Measurements from ENCODE around the gene SLC17A2.

The SLC17A2 gene

DNA sequence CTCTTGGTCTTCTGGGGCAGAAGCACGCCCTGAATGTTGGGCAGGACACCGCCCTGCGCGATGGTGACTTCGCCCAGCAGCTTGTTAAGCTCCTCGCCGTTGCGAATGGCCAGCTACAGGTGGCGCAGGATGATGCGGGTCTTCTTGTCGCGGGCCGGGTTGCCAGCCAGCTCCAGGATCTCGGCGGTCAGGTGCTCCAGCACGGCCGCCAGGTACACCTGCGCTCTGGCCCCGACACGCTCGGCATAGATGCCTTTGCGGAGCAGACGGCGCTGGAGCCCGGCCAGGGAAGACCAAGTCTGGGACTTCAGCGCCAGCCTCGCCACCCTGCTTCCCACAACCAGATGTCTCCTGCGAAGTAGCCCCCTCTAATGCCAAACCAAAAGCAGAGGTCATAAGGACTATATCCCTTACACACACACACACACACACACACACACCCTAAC is 48.4 kb downstream of the SLC17A2 start:
- DNase-seq: peak in 2 of 3 donors; percentile 28 to 29

DNA sequence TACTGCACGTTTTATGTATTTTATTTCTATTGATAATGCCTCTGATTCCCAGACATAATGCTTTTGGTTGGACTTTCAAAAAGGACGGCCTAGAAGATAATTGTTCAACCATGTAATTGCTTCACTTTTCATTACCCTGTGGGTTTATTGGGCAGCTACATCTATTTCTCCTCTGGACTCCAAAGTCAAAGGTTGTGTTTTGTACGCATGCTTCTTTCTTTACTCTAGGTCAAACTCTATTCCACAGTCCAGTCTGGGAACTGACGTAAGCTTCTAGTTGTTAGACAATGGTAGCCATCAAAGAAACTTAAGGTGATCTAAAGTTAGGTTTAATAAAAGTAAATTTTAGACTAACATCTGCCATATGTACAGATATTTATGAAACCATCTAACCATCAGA is 49.9 kb downstream of the SLC17A2 start:
- DNase-seq: no peak

DNA sequence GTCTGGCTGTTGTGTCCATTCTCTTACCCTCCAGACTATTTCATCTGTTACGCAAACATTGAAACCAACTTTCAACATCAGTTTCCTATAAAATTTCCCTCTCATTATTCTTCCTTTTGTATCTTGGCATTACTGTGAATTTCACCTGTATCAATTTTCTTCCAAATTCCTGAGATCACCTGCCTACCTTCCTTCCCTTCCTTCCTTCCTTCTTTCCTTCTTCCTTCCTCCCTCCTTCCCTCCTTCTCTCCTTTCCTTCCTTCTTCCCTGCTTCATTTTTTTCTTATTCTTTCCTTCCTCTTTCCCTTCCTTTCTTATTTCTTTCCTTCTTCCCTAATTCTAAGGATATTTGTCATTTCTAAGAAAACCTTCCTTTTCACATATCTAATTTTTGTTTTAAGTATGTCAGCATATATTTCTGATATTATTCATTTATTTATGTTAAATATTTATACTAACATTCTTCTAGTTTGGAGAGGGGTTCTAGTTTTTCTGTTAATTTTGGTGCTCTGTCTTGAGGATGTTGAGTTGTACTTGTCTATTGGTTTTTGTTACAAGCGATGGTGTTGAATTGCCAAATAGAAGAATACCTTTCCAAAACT is 51.7 kb downstream of the SLC17A2 start:
- DNase-seq: no peak

DNA sequence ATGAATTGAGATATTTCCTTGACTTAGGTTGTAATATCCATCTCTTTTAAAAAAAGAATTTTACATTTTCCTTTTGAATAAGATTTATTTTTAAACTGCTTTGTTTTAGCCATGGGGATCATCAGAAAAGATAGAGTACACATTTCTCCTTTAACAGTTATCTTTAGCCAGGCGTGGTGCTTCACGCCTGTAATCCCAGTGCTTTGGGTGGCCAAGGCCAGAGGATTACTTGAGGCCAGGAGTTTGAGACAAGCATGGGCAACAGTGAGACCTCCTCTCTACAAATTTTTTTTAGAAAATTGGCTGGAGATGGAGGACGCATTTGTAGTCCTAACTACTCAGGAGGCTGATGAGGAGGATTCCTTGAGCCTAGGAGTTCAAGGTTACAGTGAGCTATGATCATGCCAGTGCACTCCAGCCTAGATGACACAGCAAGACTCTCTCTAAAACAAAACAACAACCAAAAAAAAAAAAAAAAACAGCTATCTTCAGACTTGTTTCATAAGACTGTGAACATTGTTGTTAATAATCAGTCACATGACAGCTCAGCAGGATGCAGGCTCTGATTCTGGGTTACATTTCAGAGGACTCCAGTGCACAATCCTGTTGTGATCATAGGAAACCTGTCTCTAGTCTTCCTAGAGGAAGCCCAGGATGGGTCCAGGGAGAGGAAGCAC is 54.4 kb downstream of the SLC17A2 start:
- DNase-seq: no peak

DNA sequence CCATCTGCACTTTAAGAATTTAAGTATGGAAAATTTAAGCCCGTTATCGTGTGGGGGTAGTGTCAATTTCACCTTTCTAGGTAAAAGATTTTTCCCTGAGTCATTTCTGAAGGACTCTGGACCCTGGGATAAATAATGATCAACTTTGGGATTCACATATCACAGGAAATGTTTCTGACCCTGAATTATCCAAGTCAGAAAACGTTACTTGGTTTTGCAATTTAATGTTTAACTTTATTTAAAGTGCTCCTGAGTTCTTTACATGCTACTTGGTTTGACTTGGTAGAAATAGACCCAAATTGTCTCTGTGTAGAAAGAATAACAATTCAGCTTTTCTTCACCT is 55.0 kb downstream of the SLC17A2 start:
- DNase-seq: no peak

DNA sequence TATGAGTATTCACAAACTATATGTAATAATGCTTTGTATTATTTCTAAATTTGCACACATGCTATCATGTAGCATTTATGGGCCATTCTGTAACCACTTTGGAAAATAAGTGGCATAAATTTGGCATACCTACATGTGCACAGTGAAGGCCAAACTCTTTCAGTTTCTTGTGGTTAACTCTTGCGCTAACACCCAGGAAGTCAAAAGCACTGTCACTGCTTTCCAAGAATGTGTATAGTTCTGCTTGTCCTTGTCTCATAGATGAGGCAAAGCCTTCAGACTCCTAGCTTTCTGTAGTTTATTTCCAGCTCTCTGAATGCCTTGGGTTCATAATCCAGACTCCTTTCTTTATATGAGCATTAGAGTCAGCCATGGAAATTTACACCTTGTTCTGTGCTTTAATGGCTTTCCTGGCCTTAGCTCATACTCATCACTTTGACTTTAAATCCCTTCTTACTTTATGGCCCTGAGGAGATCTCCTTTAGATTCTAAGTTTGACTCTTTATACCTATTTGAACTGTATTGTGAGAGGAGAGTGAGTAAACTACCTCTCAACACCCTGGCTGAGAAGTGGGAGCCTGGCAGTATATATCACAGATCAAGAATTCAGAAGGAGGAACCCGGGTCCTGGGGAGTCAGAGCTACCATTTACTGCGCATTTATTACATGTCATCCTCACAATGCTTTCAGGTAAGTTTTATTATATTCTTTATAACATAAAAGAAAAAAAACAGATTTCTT is 55.5 kb downstream of the SLC17A2 start:
- peak in 2 of 3 donors; percentile 15 to 42 for DNase-seq

DNA sequence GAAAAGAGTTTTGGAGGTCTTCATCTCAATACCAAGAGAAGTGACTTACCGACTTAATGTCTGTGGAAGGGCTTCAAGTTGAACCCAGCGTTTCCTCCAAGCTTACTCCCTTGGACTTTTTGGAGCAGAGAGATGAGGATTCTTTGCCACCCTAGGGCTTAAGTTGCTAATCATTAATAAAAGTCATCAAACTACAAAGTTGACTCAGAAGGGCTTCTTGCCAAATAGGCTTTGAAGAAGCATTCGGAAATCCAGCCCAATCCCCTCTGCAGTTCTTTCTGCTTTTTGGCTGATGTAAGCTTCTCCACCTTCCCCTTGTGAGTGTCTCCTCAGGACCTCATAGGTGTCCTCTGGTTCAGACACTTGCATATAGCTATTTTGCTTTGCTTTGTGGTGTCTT is 56.4 kb downstream of the SLC17A2 start, which contains the start of gene SLC17A3:
SLC17A3 (minus strand) TSS at position 126 of the 400 bp plus-strand sequence. CDS start 5,856 bp downstream, outside the sequence.
- DNase-seq: no peak

DNA sequence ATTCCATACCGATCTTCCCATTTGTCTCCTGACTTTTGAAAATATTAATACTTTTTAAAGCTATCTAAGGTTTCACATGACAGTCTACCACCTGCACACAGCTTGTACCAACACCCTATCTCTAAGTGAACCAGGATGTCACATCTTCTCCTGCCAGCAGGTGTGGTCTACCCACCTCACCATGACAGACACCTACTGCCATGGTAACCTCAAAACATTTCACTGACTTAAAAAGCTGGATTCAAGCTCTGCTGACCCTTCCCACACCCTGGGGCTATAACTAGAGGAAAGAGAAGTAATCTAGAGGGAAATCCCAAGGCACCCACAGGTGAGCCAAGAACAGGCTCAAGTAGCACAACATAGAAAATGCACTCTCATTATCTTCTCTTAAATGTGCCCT is 57.7 kb downstream of the SLC17A2 start:
- DNase-seq: no peak

DNA sequence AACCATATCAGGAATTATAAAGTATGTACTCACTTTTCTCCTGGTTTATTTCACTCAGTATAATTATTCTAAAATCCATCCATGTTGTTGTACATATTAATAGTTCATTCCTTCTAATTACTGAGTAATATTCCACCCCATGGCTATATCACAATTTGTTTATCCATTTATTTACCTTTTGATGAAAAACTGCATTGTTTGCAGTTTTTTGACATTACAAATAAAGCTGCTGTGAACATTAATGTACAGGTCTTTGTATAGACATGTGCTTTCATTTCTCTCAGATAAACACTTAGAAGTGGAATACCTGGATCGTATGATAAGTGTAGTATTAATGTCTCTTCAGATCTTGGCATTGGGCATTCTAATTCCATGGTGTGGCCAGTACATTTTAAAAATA is 60.7 kb downstream of the SLC17A2 start:
- DNase-seq: no peak

DNA sequence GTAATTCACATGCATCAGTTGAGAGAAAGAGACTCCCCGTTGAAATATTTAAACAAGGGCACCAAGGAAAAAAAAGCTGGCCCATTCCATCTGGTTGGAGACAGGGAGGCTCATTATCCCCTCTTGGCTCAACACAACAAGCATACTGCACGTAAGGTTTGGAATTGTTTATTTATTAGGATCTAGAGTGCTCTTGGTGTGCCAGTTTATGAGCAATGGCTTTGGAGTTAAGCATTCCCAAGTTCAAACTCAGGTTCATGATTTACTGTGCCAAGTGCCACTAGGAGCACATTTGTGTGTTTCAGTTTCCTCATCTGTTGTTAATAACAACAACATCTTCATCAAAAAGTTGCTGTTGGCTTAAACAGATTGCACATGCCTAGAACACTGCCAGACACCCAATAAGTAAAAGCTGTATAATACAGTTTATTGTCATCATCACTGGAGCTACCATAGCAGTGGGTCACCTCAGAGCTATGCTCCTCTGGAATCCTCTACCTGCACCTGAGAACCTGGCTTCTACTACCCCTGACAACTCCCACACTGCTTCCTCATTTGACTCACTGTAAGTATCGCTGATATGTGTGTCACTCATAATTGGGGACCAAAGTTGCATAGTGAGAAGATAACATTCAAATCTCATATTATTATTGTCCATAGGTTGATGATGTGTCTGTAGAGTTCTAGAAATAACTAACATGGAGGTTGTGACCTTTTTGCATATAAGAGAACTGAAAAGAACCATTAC is 61.9 kb downstream of the SLC17A2 start:
- DNase-seq: no peak

DNA sequence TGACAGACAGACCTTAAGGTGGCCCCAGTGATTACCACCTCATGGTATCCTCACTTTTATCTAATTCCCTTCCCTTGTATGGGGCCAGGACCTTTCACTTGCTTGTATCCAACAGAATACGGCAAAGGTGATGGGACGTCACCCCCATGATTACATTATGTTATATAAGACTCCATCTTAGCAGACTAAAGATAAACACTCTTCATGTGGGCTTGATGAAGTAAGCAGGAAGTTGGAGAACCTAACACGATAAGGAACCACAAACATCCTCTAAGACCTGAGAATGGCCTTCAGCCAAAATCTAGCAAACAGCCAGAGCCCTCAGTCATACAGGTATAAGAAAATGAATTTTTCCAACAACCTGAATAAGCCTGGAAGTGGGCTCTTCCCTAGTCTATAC is 64.5 kb downstream of the SLC17A2 start:
- no peak for DNase-seq

DNA sequence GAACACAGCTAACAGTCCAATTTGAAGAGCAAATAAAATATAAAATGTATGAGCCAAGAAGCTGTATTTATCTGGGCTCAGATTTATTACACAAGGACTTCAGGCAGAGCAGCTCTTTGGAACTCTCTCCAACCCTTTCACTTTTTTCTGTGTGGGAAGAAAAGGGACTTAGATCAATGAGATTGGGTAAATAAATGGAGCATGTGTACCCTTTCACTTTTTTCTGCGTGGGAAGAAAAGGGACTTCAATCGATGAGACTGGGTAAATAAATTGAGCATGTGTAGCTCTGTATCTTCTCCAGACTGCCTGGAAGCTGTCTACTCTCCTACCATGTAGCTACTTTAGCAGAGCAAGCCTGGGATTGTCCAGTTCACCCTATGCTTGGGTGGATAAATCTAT is 67.1 kb downstream of the SLC17A2 start:
- DNase-seq: no peak
